Fibroblast of skin of abdomen (primary cell): ENCODE results near the gene CRYGS. TPM values are rescaled to one million over a fixed set of nuclear protein-coding genes. Genes with fewer than 3 reads are reported as not detected.
"Not testable (repeated sequence)": the region's sequence is repeated elsewhere in the genome, so short reads cannot be mapped to it uniquely, and the experiment has no call there.

Source experiments
- DNase-seq: peaks from one replicate; pipeline ENCODE4 v3.0.0-alpha.2; 2013
- polyA plus RNA-seq, 2 experiments: library from polyadenylated mRNA; unstranded; fragments of 120-200 nt; gene quantifications; one replicate each; pipeline ENCODE4 v1.2.1, GENCODE V29; 2013; ENCODE audit not compliant: insufficient read length in 2 of 2

The CRYGS gene
- polyA plus RNA-seq (2013, experiment 1 of 2; ENCODE audit: insufficient read length): 1.8 TPM
- 1.4 TPM for polyA plus RNA-seq (2013, experiment 2 of 2; ENCODE audit: insufficient read length)

GRCh38 chr3:186544281-186544680 is at the start of gene CRYGS:
Gene CRYGS (minus strand): TSS chr3:186544380. CDS start chr3:186544326, 54 bp downstream.
- DNase-seq: peak; percentile 20

GRCh38 chr3:186593862-186594261 is 49.7 kb upstream of the CRYGS start:
- no peak for DNase-seq

GRCh38 chr3:186592682-186593081 is 48.5 kb upstream of the CRYGS start:
- no peak for DNase-seq

GRCh38 chr3:186590580-186591295 is 46.6 kb upstream of the CRYGS start:
- no peak for DNase-seq

GRCh38 chr3:186589856-186590579 is 45.8 kb upstream of the CRYGS start:
- no peak for DNase-seq

- DNase-seq: peak; percentile 13
These were observed 44.9 kb upstream of the CRYGS start for GRCh38 chr3:186589121-186589520.

- no peak for DNase-seq
These were observed 44.5 kb upstream of the CRYGS start for GRCh38 chr3:186588632-186589031.

GRCh38 chr3:186587183-186587582 is 43.0 kb upstream of the CRYGS start:
- DNase-seq: no peak

- DNase-seq: not testable (repeated sequence)
These were observed 42.1 kb upstream of the CRYGS start for GRCh38 chr3:186586245-186586644.

- no peak for DNase-seq
These were observed 39.7 kb upstream of the CRYGS start for GRCh38 chr3:186583831-186584230.

- no peak for DNase-seq
These were observed 38.4 kb upstream of the CRYGS start for GRCh38 chr3:186582541-186582940.

GRCh38 chr3:186580785-186581184 is 36.6 kb upstream of the CRYGS start:
- DNase-seq: no peak

- no peak for DNase-seq
These were observed 33.3 kb upstream of the CRYGS start for GRCh38 chr3:186577521-186577920.

GRCh38 chr3:186571644-186572013 is 27.4 kb upstream of the CRYGS start:
- DNase-seq: no peak

GRCh38 chr3:186570941-186571643 is 26.9 kb upstream of the CRYGS start:
- no peak for DNase-seq

GRCh38 chr3:186570096-186570940 is 26.1 kb upstream of the CRYGS start, which contains the start of gene DNAJB11:
Gene DNAJB11 (plus strand): TSS chr3:186570720. CDS start chr3:186570898, 178 bp downstream.
- peak; percentile 100 for DNase-seq

GRCh38 chr3:186569779-186570095 is 25.6 kb upstream of the CRYGS start:
- DNase-seq: no peak

GRCh38 chr3:186569361-186569760 is 25.2 kb upstream of the CRYGS start:
- DNase-seq: not testable (repeated sequence)

GRCh38 chr3:186567072-186567921 is 23.1 kb upstream of the CRYGS start, which contains the start of gene TBCCD1:
Gene TBCCD1 (minus strand): TSS chr3:186567339. CDS start chr3:186564329, 3,010 bp downstream.
- DNase-seq: peak; percentile 85

- DNase-seq: no peak
These were observed 22.5 kb upstream of the CRYGS start for GRCh38 chr3:186566772-186567071.

- DNase-seq: no peak
These were observed 20.4 kb upstream of the CRYGS start for GRCh38 chr3:186564586-186564985.
